Liver (tissue), 9 donors: ENCODE results near the gene ERGIC1. TPM values are rescaled to one million over a fixed set of nuclear protein-coding genes. Genes with fewer than 3 reads are reported as not detected.

Experiments
- DNase-seq: peaks from one replicate; pipeline ENCODE4 v3.0.0-alpha.2; 2017; ENCODE audit warnings: low spot score
- H3K27ac ChIP-seq, 2 donors: one replicate each; pipeline ENCODE4 v1.7.0; 2013; ENCODE audit warnings: inconsistent platforms in 2 of 2, low read length in 2 of 2, control low read depth in 1 of 2, low read depth in 1 of 2, mild to moderate bottlenecking in 1 of 2
- H3K27me3 ChIP-seq, 4 donors: one replicate each; pipeline versions ENCODE4 v1.6.1 to v1.7.0; 2013; ENCODE audit warnings: low read length in 3 of 4, inconsistent platforms in 1 of 4, mild to moderate bottlenecking in 1 of 4, moderate library complexity in 1 of 4; ENCODE audit not compliant: control insufficient read depth in 4 of 4, insufficient read depth in 4 of 4
- H3K36me3 ChIP-seq, 4 donors: one replicate each; pipeline versions ENCODE4 v1.6.1 to v1.7.0; 2013; ENCODE audit warnings: low read length in 3 of 4, mild to moderate bottlenecking in 3 of 4, low read depth in 1 of 4, moderate library complexity in 1 of 4; ENCODE audit not compliant: control insufficient read depth in 4 of 4, insufficient read depth in 3 of 4
- H3K4me1 ChIP-seq, 4 donors: one replicate each; pipeline versions ENCODE4 v1.6.1 to v1.7.0; 2013; ENCODE audit warnings: low read length in 3 of 4, mild to moderate bottlenecking in 3 of 4, moderate library complexity in 1 of 4; ENCODE audit not compliant: control insufficient read depth in 4 of 4, insufficient read depth in 4 of 4
- H3K4me3 ChIP-seq, 3 donors: one replicate each; pipeline versions ENCODE4 v1.6.1 to v1.7.0; 2013; ENCODE audit warnings: low read length in 3 of 3, control low read depth in 1 of 3, low read depth in 1 of 3, mild to moderate bottlenecking in 1 of 3
- H3K9ac ChIP-seq, 2 donors: one replicate each; pipeline ENCODE4 v1.7.0; 2013; ENCODE audit warnings: low read length in 2 of 2, mild to moderate bottlenecking in 2 of 2, moderate library complexity in 2 of 2, control low read depth in 1 of 2, low read depth in 1 of 2
- H3K9me3 ChIP-seq, 4 donors: one replicate each; pipeline versions ENCODE4 v1.6.1 to v1.7.0; 2013; ENCODE audit warnings: low read length in 3 of 4; ENCODE audit not compliant: control insufficient read depth in 4 of 4
- ATF3 ChIP-seq: IDR thresholded peaks from 2 replicates; pipeline ENCODE4 v1.6.1; 2016; ENCODE audit warnings: antibody characterized with exemption
- CTCF ChIP-seq: fragments of 150-350 bp; IDR thresholded peaks from 2 replicates; pipeline ENCODE4 v1.5.1; 2017; ENCODE audit warnings: improper control_type of control experiment, low read depth, low read length; ENCODE audit not compliant: missing input control
- EGR1 ChIP-seq, 2 donors: IDR thresholded peaks; 2 replicates each; pipeline ENCODE4 v1.6.1; 2016 to 2018; ENCODE audit warnings: antibody characterized with exemption in 2 of 2, low read depth in 2 of 2
- FOXA1 ChIP-seq: IDR thresholded peaks from 2 replicates; pipeline ENCODE4 v1.6.1; 2016; ENCODE audit warnings: antibody characterized with exemption
- FOXA2 ChIP-seq: IDR thresholded peaks from 2 replicates; pipeline ENCODE4 v1.6.1; 2016; ENCODE audit warnings: antibody characterized with exemption
- GABPA ChIP-seq, 2 donors: IDR thresholded peaks in 1 of 2; conservative IDR thresholded peaks in 1 of 2; 2 replicates each; pipeline ENCODE4 v1.6.1; 2016; ENCODE audit warnings: antibody characterized with exemption in 2 of 2, mild to moderate bottlenecking in 1 of 2, moderate library complexity in 1 of 2
- HNF4A ChIP-seq, 2 donors: conservative IDR thresholded peaks; 2 replicates each; pipeline ENCODE4 v1.6.1; 2016; ENCODE audit warnings: antibody characterized with exemption in 2 of 2, mild to moderate bottlenecking in 2 of 2
- HNF4G ChIP-seq: IDR thresholded peaks from 2 replicates; pipeline ENCODE4 v1.6.1; 2016; ENCODE audit warnings: antibody characterized with exemption
- MAX ChIP-seq: IDR thresholded peaks from 2 replicates; pipeline ENCODE4 v1.6.1; 2016; ENCODE audit warnings: antibody characterized with exemption
- NR2F2 ChIP-seq: IDR thresholded peaks from 2 replicates; pipeline ENCODE4 v1.6.1; 2016; ENCODE audit warnings: antibody characterized with exemption
- RAD21 ChIP-seq, 2 donors: IDR thresholded peaks; 2 replicates each; pipeline ENCODE4 v1.6.1; 2016; ENCODE audit warnings: antibody characterized with exemption in 2 of 2, mild to moderate bottlenecking in 2 of 2
- REST ChIP-seq: IDR thresholded peaks from 2 replicates; pipeline ENCODE4 v1.6.1; 2016; ENCODE audit warnings: antibody characterized with exemption, mild to moderate bottlenecking
- RXRA ChIP-seq, 2 donors: IDR thresholded peaks; 2 replicates each; pipeline ENCODE4 v1.6.1; 2017 to 2018; ENCODE audit warnings: antibody characterized with exemption in 2 of 2, mild to moderate bottlenecking in 1 of 2
- SP1 ChIP-seq: IDR thresholded peaks from 2 replicates; pipeline ENCODE4 v1.6.1; 2018; ENCODE audit warnings: antibody characterized with exemption, mild to moderate bottlenecking
- TAF1 ChIP-seq: conservative IDR thresholded peaks from 2 replicates; pipeline ENCODE4 v1.6.1; 2016; ENCODE audit warnings: antibody characterized with exemption, mild to moderate bottlenecking
- YY1 ChIP-seq: IDR thresholded peaks from 2 replicates; pipeline ENCODE4 v1.6.1; 2016; ENCODE audit warnings: antibody characterized with exemption, mild to moderate bottlenecking
- ZBTB33 ChIP-seq: IDR thresholded peaks from 2 replicates; pipeline ENCODE4 v1.6.1; 2016; ENCODE audit warnings: antibody characterized with exemption
- WGBS: extraction: QIAGEN DNeasy Blood & Tissue Kit; methylation state at CpG from one replicate; pipeline ENCODE4 v1.1.7; 2013; 5-methylcytosine and 5-hydroxymethylcytosine counted together
- polyA plus RNA-seq, 2 donors: library from polyadenylated mRNA; stranded (reverse) in 1 of 2; unstranded in 1 of 2; fragments of 200-250 nt in 1 of 2; fragments of >200 nt in 1 of 2; fragmentation: Nextera tagmentation in 1 of 2; extraction: Ambion mirVana in 1 of 2; gene quantifications; one replicate each; pipeline versions ENCODE4 v1.2.1 to v1.2.3, GENCODE V29; 2013 to 2015
- total RNA-seq, 2 donors: library from RNA; depleted of rRNA; stranded (reverse); fragments of >200 nt; gene quantifications; one replicate each; pipeline ENCODE4 v1.2.3, GENCODE V29; 2014
- donor health status: healthy.
- donor health status: healthy.
- donor health status: healthy.
- donor health status: healthy.
- donor health status: healthy.

Gene ERGIC1
- total and polyA plus RNA-seq, 4 donors, result 45.4 to 155 (median 101) TPM

- TF ChIP-seq NR2F2 (no peak), HNF4A (conservative IDR thresholded peaks at IDR 0.05) (no peak), RXRA (IDR thresholded peaks at IDR 0.05) (no peak)
Measured at GRCh38 chr5:172841256-172841655, 7.2 kb downstream of the ERGIC1 start (continued).

- no peaks in the 10 kb centered on the region for H3K9me3 ChIP-seq
- H3K9ac ChIP-seq, result no peak overlapping the region
- H3K4me3 ChIP-seq, result no peak overlapping the region
- TF ChIP-seq REST (no peak), SP1 (no peak), HNF4A (conservative IDR thresholded peaks at IDR 0.05) (no peak), ZBTB33 (no peak), ATF3 (no peak), GABPA (IDR thresholded peaks at IDR 0.05 in 1 of 2, conservative IDR thresholded peaks at IDR 0.05 in 1 of 2) (no peak), YY1 (no peak), FOXA2 (no peak), FOXA1 (no peak), MAX (no peak)
- no peak for DNase-seq
- peaks cover 0 to 4% (median 0%) of the 10 kb centered on the region in 4 donors for H3K36me3 ChIP-seq
- H3K27me3 ChIP-seq, result no peaks in the 10 kb centered on the region
- H3K27ac ChIP-seq, result no peak overlapping the region
- 95% methylated on average over 18 of the region's 18 CpGs for WGBS
- H3K4me1 ChIP-seq, result peaks cover 3 to 34% (median 10%) of the 10 kb centered on the region in 4 donors
Measured at GRCh38 chr5:172843825-172844576, 9.9 kb downstream of the ERGIC1 start.

GRCh38 chr5:172844577-172844838 lies 10.5 kb downstream of the ERGIC1 start:
- WGBS, result 94% methylated on average over 2 of the region's 2 CpGs
- Histone ChIP-seq H3K4me3 (no peak overlapping the region), H3K27ac (no peak overlapping the region), H3K9ac (no peak overlapping the region), H3K4me1 (peaks cover 3 to 35% (median 11%) of the 10 kb centered on the region in 4 donors), H3K9me3 (no peaks in the 10 kb centered on the region), H3K36me3 (peaks cover 0 to 4% (median 0%) of the 10 kb centered on the region in 4 donors), H3K27me3 (no peaks in the 10 kb centered on the region)
- DNase-seq, result no peak
- TF ChIP-seq HNF4G, result no peak
- no peak for TF ChIP-seq FOXA2
- no peak for TF ChIP-seq EGR1 (IDR thresholded peaks at IDR 0.05; ENCODE audit: low read depth in 2 of 2)
- no peak for TF ChIP-seq TAF1
- TF ChIP-seq REST, result no peak
- TF ChIP-seq YY1, result no peak
- TF ChIP-seq CTCF, result no peak
- no peak for TF ChIP-seq RAD21 (IDR thresholded peaks at IDR 0.05)
- TF ChIP-seq MAX, result no peak
- TF ChIP-seq SP1, result no peak
